Transverse colon (tissue), 4 donors: ENCODE measurements around the gene ZBTB39. TPM values are rescaled to one million over a fixed set of nuclear protein-coding genes. Genes with fewer than 3 reads are reported as not detected.
"Not testable (repeated sequence)": the region's sequence is repeated elsewhere in the genome, so short reads cannot be mapped to it uniquely, and the experiment has no call there.

ENCODE experiments used
- DNase-seq: peaks from one replicate; pipeline ENCODE4 v3.0.0-alpha.2; 2019
- H3K27ac ChIP-seq, 4 donors: fragments of 200-600 bp; sonication (generic); 2 replicates each; pipeline ENCODE4 v1.5.1; 2016 to 2018; ENCODE audit warnings: inconsistent platforms in 4 of 4
- H3K27me3 ChIP-seq: fragments of 200-600 bp; sonication (generic); 2 replicates; pipeline ENCODE4 v1.5.1; 2017; ENCODE audit warnings: inconsistent platforms
- H3K36me3 ChIP-seq, 4 donors: fragments of 200-600 bp; sonication (generic); 2 replicates each; pipeline ENCODE4 v1.5.1; 2017 to 2019; ENCODE audit warnings: inconsistent platforms in 4 of 4
- H3K4me1 ChIP-seq, 4 donors: fragments of 200-600 bp; sonication (generic); 2 replicates each; pipeline ENCODE4 v1.5.1; 2017 to 2020; ENCODE audit warnings: inconsistent platforms in 4 of 4
- H3K4me3 ChIP-seq, 4 donors: fragments of 200-600 bp; sonication (generic); 1 replicate in 1 of 4; 2 replicates in 3 of 4; pipeline versions ENCODE4 v1.5.1 to v1.6.1; 2017 to 2019; ENCODE audit warnings: inconsistent platforms in 4 of 4
- H3K9me3 ChIP-seq, 2 donors: fragments of 200-600 bp; sonication (generic); 2 replicates each; pipeline ENCODE4 v1.5.1; 2017 to 2019; ENCODE audit warnings: inconsistent platforms in 2 of 2
- EP300 ChIP-seq: sonication (generic); formaldehyde crosslinking; IDR thresholded peaks from one replicate; pipeline ENCODE4 v1.6.1; 2017; ENCODE audit warnings: antibody characterized with exemption, low read depth
- POLR2A ChIP-seq: fragments of 450-650 bp; IDR thresholded peaks from one replicate; pipeline ENCODE4 v1.6.1; 2016; ENCODE audit warnings: antibody characterized with exemption, mild to moderate bottlenecking, moderate library complexity
- POLR2AphosphoS5 ChIP-seq, 3 donors: sonication (generic); formaldehyde crosslinking; IDR thresholded peaks; one replicate each; pipeline ENCODE4 v1.6.1; 2016; ENCODE audit warnings: antibody characterized with exemption in 3 of 3
- WGBS, 2 donors: methylation state at CpG; one replicate each; pipeline ENCODE4 v1.1.5; 2018; ENCODE audit warnings: low coverage in 1 of 2; 5-methylcytosine and 5-hydroxymethylcytosine counted together
- in situ Hi-C, 4 donors: fragments of 200-750 bp; cut with MboI; loops; one replicate each; pipeline versions ENCODE4 v1.15.0 to v1.15.1; 2017; ENCODE audit warnings: low sequenced_read_pairs in 3 of 4, low pct_ligation_motif_present in 1 of 4, low pct_unique_long_range_greater_than_20kb in 1 of 4
- intact Hi-C: fragments of 100-400 bp; cut with DNase I; formaldehyde crosslinking; loops from one replicate; pipeline ENCODE4 v1.15.1; 2023; ENCODE audit warnings: low total_unique reads
- total RNA-seq, 4 donors: library from RNA; depleted of rRNA; stranded (reverse); fragments of >200 nt; gene quantifications; one replicate each; pipeline ENCODE4 v1.1.0, GENCODE V29; 2016
- TF ChIP-seq, protein P1 (sequence below), 5 experiments: fragments of 200-600 bp in 3 of 5; fragments of 450-650 bp in 2 of 5; sonication (generic) in 3 of 5; IDR thresholded peaks; 1 replicate in 2 of 5; 2 replicates in 3 of 5; pipeline ENCODE4 v1.5.1; 2016 to 2017; ENCODE audit warnings: antibody characterized with exemption in 5 of 5, inconsistent platforms in 3 of 5, mild to moderate bottlenecking in 2 of 5, moderate library complexity in 1 of 5

The ZBTB39 gene
- total RNA-seq, 4 donors from 2014 or later = 3.4 to 8.0 (median 4.8) TPM

DNA sequence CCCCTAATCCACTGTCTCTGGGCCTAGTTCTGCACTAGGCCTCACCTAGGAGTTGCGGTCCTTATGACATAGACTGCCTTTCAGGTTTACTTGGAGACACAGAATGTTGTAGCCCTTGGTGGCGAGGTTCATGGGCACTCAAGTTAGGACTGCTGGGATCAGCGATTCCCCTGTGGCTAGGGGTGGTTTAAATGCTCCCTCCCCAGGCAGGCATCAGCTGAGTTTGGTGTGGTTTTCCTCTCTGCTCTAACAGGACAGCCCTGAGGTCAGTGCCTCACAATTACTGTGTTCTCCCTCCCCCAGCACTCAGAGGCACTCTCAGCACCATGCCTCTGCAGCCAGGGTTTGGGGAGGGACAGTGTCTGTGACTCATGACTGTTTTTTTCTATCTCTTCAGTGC lies 26.7 kb downstream of the ZBTB39 start:
- WGBS, 2 donors = 100% methylated on average over 3 of the region's 3 CpGs; no CpG with 5 or more reads in 1 of the 2 donors
- Histone ChIP-seq H3K4me1 (no peaks in the 10 kb centered on the region), H3K27me3 (no peaks in the 10 kb centered on the region), H3K27ac (no peak overlapping the region), H3K4me3 (no peak overlapping the region), H3K9me3 (no peaks in the 10 kb centered on the region), H3K36me3 (no peaks in the 10 kb centered on the region)
- TF ChIP-seq EP300 = no peak
- TF ChIP-seq, protein P1, sequence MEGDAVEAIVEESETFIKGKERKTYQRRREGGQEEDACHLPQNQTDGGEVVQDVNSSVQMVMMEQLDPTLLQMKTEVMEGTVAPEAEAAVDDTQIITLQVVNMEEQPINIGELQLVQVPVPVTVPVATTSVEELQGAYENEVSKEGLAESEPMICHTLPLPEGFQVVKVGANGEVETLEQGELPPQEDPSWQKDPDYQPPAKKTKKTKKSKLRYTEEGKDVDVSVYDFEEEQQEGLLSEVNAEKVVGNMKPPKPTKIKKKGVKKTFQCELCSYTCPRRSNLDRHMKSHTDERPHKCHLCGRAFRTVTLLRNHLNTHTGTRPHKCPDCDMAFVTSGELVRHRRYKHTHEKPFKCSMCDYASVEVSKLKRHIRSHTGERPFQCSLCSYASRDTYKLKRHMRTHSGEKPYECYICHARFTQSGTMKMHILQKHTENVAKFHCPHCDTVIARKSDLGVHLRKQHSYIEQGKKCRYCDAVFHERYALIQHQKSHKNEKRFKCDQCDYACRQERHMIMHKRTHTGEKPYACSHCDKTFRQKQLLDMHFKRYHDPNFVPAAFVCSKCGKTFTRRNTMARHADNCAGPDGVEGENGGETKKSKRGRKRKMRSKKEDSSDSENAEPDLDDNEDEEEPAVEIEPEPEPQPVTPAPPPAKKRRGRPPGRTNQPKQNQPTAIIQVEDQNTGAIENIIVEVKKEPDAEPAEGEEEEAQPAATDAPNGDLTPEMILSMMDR (IDR thresholded peaks at IDR 0.05) = no peak
- TF ChIP-seq POLR2A = no peak
- no peak for TF ChIP-seq POLR2AphosphoS5 (IDR thresholded peaks at IDR 0.05)
- DNase-seq = no peak
- intact Hi-C loops = no loop called here
- in situ Hi-C loops = loop anchor here in 1 of 4 donors (10.0 kb wide), 1 partner anchor 135 kb away; no protein-coding TSS in a partner anchor

DNA sequence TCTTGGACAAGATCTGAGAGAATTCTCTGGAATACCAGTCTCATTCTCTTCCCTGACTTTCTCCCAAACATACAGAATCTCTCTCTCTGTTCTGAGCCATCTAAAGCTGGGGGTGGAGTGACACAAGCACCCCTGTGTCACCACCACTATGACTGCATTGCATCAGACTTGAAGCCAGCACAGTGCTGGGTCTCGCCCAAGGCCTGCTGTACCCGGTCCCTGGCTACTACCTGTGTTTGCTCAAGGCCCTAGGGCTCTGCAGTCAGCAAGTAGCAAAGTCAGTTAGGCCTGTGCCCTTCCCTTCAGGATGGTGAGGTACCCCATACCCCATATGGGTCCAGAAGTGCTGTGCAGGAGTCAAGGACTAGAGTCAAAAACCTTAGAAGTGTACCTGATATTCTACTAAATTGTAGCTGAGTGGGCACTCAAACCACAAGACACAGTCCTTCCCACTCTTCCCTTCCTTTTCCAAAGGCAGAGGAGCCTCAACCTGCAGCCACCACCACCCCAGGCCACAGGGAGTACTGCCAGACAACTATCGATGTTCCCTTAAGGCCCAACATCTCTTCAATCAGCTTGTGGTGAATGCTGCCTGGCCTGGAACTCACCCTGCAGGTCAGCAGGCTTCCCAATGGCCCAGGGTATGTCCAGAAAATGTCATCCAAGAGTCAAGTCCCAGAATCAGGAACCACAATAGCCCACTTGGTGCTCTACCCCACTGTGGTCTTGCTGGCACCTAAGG lies 27.8 kb downstream of the ZBTB39 start:
- H3K36me3 ChIP-seq = no peaks in the 10 kb centered on the region
- TF ChIP-seq POLR2AphosphoS5 (IDR thresholded peaks at IDR 0.05) = no peak
- WGBS, 2 donors = 88% methylated on average over 3 of the region's 3 CpGs; no CpG with 5 or more reads in 1 of the 2 donors
- H3K4me1 ChIP-seq = no peaks in the 10 kb centered on the region
- intact Hi-C loops (no loop called here), in situ Hi-C loops (no loop called here)
- H3K27me3 ChIP-seq = no peaks in the 10 kb centered on the region
- no peak overlapping the region for H3K27ac ChIP-seq
- no peaks in the 10 kb centered on the region for H3K9me3 ChIP-seq
- H3K4me3 ChIP-seq = no peak overlapping the region
- no peak for DNase-seq

DNA sequence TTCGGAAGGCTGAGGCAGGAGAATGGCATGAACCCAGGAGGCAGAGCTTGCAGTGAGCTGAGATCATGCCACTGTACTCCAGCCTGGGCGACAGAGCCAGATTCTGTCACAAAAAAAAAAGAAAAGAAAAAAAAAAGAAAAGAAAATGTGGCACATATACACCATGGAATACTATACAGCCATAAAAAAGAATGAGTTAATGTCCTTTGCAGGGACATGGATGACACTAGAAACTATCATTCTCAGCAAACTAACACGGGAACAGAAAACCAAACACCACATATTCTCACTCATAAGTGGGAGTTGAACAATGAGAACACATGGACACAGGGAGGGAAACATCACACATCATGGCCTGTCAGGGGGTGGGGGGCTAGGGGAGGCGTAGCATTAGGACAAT lies 29.0 kb downstream of the ZBTB39 start:
- H3K27me3 ChIP-seq, H3K4me1 ChIP-seq, H3K4me3 ChIP-seq, H3K27ac ChIP-seq, in situ Hi-C loops, H3K9me3 ChIP-seq, intact Hi-C loops, H3K36me3 ChIP-seq, DNase-seq: not testable (repeated sequence)
- WGBS, 2 donors = 76 to 80% methylated on average over 2 to 4 of the region's 4 CpGs

DNA sequence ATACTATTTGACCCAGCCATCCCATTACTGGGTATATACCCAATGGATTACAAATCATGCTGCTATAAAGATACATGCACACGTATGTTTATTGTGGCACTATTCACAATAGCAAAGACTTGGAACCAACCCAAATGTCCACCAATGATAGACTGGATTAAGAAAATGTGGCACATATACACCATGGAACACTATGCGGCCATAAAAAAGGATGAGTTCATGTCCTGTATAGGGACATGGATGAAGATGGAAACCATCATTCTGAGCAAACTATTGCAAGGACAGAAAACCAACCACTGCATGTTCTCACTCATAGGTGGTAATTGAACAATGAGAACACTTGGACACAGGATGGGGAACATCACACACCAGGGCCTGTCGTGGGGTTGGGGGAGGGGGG lies 32.1 kb downstream of the ZBTB39 start:
- H3K36me3 ChIP-seq, H3K27ac ChIP-seq, intact Hi-C loops, H3K4me1 ChIP-seq, H3K9me3 ChIP-seq, in situ Hi-C loops, DNase-seq, H3K27me3 ChIP-seq, H3K4me3 ChIP-seq: not testable (repeated sequence)
- 80% methylated on average over 3 of the region's 3 CpGs; no CpG with 5 or more reads in 1 of the 2 donors for WGBS, 2 donors

DNA sequence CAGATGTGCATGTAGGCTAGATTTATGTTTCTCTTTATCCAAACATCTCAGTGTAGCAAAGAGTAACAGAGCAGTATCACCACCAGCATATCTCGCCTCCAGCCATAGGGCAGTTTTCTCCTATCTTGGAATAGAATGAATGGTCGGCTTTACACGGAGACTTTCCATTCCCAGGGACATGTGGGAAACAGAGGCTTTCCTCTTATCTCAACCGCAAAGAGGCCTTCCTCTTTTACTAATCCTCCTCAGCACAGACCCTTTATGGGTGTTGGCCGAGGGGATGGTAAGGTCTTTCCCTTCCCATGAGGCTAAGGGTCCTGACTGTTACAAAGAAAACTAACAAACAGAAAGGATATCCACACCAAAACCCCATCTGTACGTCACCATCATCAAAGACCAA lies 37.4 kb downstream of the ZBTB39 start:
- H3K36me3 ChIP-seq, H3K4me1 ChIP-seq, in situ Hi-C loops, intact Hi-C loops, H3K27ac ChIP-seq, H3K4me3 ChIP-seq, H3K9me3 ChIP-seq, H3K27me3 ChIP-seq, DNase-seq: not testable (repeated sequence)
- 53 to 77% methylated on average over 2 to 6 of the region's 6 CpGs for WGBS, 2 donors

DNA sequence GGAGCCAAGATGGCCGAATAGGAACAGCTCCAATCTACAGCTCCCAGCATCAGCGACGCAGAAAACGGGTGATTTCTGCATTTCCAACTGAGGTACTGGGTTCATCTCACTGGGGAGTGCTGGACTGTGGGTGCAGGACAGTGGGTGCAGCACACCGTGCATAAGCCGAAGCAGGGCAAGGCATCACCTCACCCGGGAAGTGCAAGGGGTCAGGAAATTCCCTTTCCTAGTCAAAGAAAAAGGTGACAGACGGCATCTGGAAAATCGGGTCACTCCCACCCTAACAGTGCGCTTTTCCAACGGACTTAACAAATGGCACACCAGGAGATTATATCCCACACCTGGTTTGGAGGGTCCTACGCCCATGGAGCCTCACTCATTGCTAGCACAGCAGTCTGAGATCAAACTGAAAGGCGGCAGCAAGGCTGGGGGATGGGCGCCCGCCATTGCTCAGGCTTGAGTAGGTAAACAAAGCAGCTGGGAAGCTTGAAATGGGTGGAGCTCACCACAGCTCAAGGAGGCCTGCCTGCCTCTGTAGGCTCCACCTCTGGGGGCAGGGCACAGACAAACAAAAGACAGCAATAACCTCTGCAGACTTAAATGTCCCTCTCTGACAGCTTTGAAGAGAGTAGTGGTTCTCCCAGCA lies 40.2 kb downstream of the ZBTB39 start:
- H3K4me1 ChIP-seq, H3K27ac ChIP-seq, H3K36me3 ChIP-seq, H3K27me3 ChIP-seq, H3K9me3 ChIP-seq, DNase-seq, intact Hi-C loops, in situ Hi-C loops, H3K4me3 ChIP-seq: not testable (repeated sequence)
- 86 to 100% methylated on average over 2 to 15 of the region's 15 CpGs for WGBS, 2 donors

DNA sequence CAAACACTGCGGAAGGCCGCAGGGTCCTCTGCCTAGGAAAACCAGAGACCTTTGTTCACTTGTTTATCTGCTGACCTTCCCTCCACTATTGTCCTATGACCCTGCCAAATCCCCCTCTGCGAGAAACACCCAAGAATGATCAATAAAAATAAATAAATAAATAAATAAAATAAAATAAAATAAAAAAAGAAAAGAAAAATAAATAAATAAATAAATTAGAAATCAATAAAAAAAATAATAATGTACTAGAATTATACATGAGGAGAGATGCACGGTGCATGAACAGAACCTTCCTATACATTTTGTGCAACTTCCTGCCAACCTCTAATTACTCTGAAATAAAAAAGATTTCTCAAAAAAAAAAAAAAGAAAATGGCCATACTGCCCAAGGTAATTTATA lies 41.2 kb downstream of the ZBTB39 start:
- WGBS, 2 donors = 89 to 93% methylated on average over 3 to 4 of the region's 4 CpGs
- intact Hi-C loops, H3K4me3 ChIP-seq, in situ Hi-C loops, H3K36me3 ChIP-seq, H3K4me1 ChIP-seq, H3K27me3 ChIP-seq, H3K9me3 ChIP-seq, H3K27ac ChIP-seq, DNase-seq: not testable (repeated sequence)

DNA sequence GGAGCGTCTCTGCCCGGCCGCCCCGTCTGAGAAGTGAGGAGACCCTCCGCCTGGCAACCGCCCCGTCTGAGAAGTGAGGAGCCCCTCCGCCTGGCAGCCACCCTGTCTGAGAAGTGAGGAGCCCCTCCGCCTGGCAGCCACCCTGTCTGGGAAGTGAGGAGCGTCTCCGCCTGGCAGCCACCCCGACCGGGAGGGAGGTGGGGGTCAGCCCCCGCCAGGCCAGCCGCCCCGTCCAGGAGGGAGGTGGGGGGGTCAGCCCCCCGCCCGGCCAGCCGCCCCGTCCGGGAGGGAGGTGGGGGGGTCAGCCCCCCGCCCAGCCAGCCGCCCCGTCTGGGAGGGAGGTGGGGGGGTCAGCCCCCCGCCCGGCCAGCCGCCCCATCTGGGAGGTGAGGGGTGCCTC lies 42.8 kb downstream of the ZBTB39 start:
- H3K27me3 ChIP-seq, H3K27ac ChIP-seq, H3K4me1 ChIP-seq, intact Hi-C loops, H3K9me3 ChIP-seq, in situ Hi-C loops, H3K36me3 ChIP-seq, DNase-seq, H3K4me3 ChIP-seq: not testable (repeated sequence)
- WGBS, 2 donors = no CpG with 5 or more reads among the region's 27 CpGs

DNA sequence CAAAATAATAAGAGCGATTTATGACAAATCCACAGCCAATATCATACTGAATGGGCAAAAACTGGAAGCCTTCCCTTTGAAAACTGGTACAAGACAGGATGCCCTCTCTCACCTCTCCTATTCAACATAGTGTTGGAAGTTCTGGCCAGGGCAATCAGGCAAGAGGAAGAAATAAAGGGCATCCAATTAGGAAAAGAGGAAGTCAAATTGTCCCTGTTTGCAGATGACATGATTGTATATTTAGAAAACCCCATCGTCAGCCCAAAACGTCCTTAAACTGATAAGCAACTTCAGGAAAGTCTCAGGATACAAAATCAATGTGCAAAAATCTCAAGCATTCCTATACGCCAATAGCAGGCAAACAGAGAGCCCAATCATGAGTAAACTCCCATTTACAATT lies 44.1 kb downstream of the ZBTB39 start:
- intact Hi-C loops, H3K27ac ChIP-seq, in situ Hi-C loops, H3K4me3 ChIP-seq, H3K9me3 ChIP-seq, H3K36me3 ChIP-seq, H3K4me1 ChIP-seq, DNase-seq, H3K27me3 ChIP-seq: not testable (repeated sequence)
- WGBS, 2 donors = 70 to 72% methylated on average over 4 of the region's 4 CpGs
